Small intestine (tissue), 7 donors: ENCODE results near the gene KIF16B. TPM values are rescaled to one million over a fixed set of nuclear protein-coding genes. Genes with fewer than 3 reads are reported as not detected.

Experiments
- DNase-seq, 2 donors: peaks; one replicate each; pipeline versions ENCODE4 v3.0.0 to v3.0.0-alpha.2; 2013
- FAIRE-seq: peaks from 2 replicates; lab custom pipeline; 2012; peaks lifted over from hg19 to GRCh38; lab: Jason Lieb, UNC
- H3K27ac ChIP-seq, 3 donors: one replicate each; pipeline ENCODE4 v1.5.1; 2013; ENCODE audit warnings: low read length in 2 of 3, mild to moderate bottlenecking in 2 of 3, control low read depth in 1 of 3, inconsistent platforms in 1 of 3, low read depth in 1 of 3, moderate library complexity in 1 of 3
- H3K27me3 ChIP-seq, 3 donors: one replicate each; pipeline ENCODE4 v1.6.1; 2013; ENCODE audit warnings: low read length in 3 of 3, inconsistent platforms in 1 of 3; ENCODE audit not compliant: control insufficient read depth in 3 of 3, insufficient read depth in 3 of 3
- H3K36me3 ChIP-seq, 3 donors: one replicate each; pipeline ENCODE4 v1.6.1; 2013; ENCODE audit warnings: low read length in 3 of 3, inconsistent platforms in 1 of 3, low read depth in 1 of 3, mild to moderate bottlenecking in 1 of 3, moderate library complexity in 1 of 3; ENCODE audit not compliant: control insufficient read depth in 3 of 3, insufficient read depth in 2 of 3
- H3K4me1 ChIP-seq, 3 donors: one replicate each; pipeline ENCODE4 v1.6.1; 2013; ENCODE audit warnings: low read length in 2 of 3, inconsistent platforms in 1 of 3, low read depth in 1 of 3, mild to moderate bottlenecking in 1 of 3, moderate library complexity in 1 of 3; ENCODE audit not compliant: control insufficient read depth in 3 of 3, insufficient read depth in 2 of 3
- H3K4me3 ChIP-seq, 3 donors: one replicate each; pipeline ENCODE4 v1.5.1; 2013; ENCODE audit warnings: low read length in 3 of 3, control low read depth in 1 of 3, inconsistent platforms in 1 of 3, low read depth in 1 of 3, mild to moderate bottlenecking in 1 of 3, moderate library complexity in 1 of 3
- H3K9me3 ChIP-seq, 2 donors: one replicate each; pipeline ENCODE4 v1.6.1; 2013; ENCODE audit warnings: low read depth in 1 of 2, low read length in 1 of 2; ENCODE audit not compliant: control insufficient read depth in 2 of 2, insufficient read depth in 1 of 2
- WGBS, 3 donors: extraction: QIAGEN DNeasy Blood & Tissue Kit; methylation state at CpG; one replicate each; pipeline ENCODE4 v1.1.7; 2013; 5-methylcytosine and 5-hydroxymethylcytosine counted together
- polyA plus RNA-seq, 4 donors: library from polyadenylated mRNA; stranded (reverse) in 3 of 4; unstranded in 1 of 4; fragments of 200-250 nt in 3 of 4; fragments of 120-200 nt in 1 of 4; gene quantifications; one replicate each; pipeline versions ENCODE4 v1.2.1 to v1.2.3, GENCODE V29; 2013
- donor health status: healthy with polysubstance abuse.
- donor health status: control.
- donor health status: control.
- donor health status: Bipolar disorder and iron deficiency.
- donor health status: healthy.

KIF16B gene
- polyA plus RNA-seq, 4 donors, result 12.4 to 46.7 (median 28.0) TPM

- Histone ChIP-seq H3K4me3 (no peak overlapping the region), H3K4me1 (no peaks in the 10 kb centered on the region), H3K36me3 (peaks cover 8 to 22% (median 22%) of the 10 kb centered on the region in 3 donors), H3K9me3 (no peaks in the 10 kb centered on the region), H3K27me3 (no peaks in the 10 kb centered on the region), H3K27ac (no peak overlapping the region)
- DNase-seq (no peak), FAIRE-seq (no peak)
- WGBS, 3 donors, result 81 to 97% (median 93%) methylated on average over 8 of the region's 8 CpGs
These were observed 67.4 kb downstream of the KIF16B start for GRCh38 chr20:16505894-16506293.

- FAIRE-seq, result no peak
- WGBS, 3 donors, result 78 to 88% (median 86%) methylated on average over 2 of the region's 2 CpGs
These were observed 71.9 kb downstream of the KIF16B start for GRCh38 chr20:16501301-16501700.

GRCh38 chr20:16500197-16500596 is 73.1 kb downstream of the KIF16B start:
- Histone ChIP-seq H3K36me3 (peaks cover 2 to 19% (median 15%) of the 10 kb centered on the region in 3 donors), H3K27me3 (no peaks in the 10 kb centered on the region), H3K27ac (no peak overlapping the region), H3K4me1 (no peaks in the 10 kb centered on the region), H3K4me3 (no peak overlapping the region), H3K9me3 (no peaks in the 10 kb centered on the region)
- DNase-seq, result no peak
- FAIRE-seq, result no peak
- 91 to 94% (median 93%) methylated on average over 3 of the region's 3 CpGs for WGBS, 3 donors

More at GRCh38 chr20:16501301-16501700, 71.9 kb downstream of the KIF16B start:
- peaks cover 2 to 21% (median 15%) of the 10 kb centered on the region in 3 donors for H3K36me3 ChIP-seq
- no peaks in the 10 kb centered on the region for H3K27me3 ChIP-seq
- no peak overlapping the region for H3K4me3 ChIP-seq
- DNase-seq, result no peak
- H3K27ac ChIP-seq, result no peak overlapping the region
- no peaks in the 10 kb centered on the region for H3K9me3 ChIP-seq
- no peaks in the 10 kb centered on the region for H3K4me1 ChIP-seq

GRCh38 chr20:16498526-16499253 is 74.6 kb downstream of the KIF16B start:
- Histone ChIP-seq H3K4me1 (no peaks in the 10 kb centered on the region), H3K36me3 (peaks cover under 1 to 13% (median 12%) of the 10 kb centered on the region in 3 donors), H3K4me3 (no peak overlapping the region), H3K27me3 (no peaks in the 10 kb centered on the region), H3K27ac (no peak overlapping the region), H3K9me3 (no peaks in the 10 kb centered on the region)
- FAIRE-seq, result no peak
- WGBS, 3 donors, result 90 to 92% (median 90%) methylated on average over 10 of the region's 10 CpGs
- no peak for DNase-seq

GRCh38 chr20:16497896-16498295 is 75.4 kb downstream of the KIF16B start:
- peaks cover 0 to 11% (median 10%) of the 10 kb centered on the region in 3 donors for H3K36me3 ChIP-seq
- no peaks in the 10 kb centered on the region for H3K27me3 ChIP-seq
- no peaks in the 10 kb centered on the region for H3K9me3 ChIP-seq
- no peak for DNase-seq
- no peak for FAIRE-seq
- no peak overlapping the region for H3K4me3 ChIP-seq
- 90 to 93% (median 91%) methylated on average over 6 of the region's 6 CpGs for WGBS, 3 donors
- no peaks in the 10 kb centered on the region for H3K4me1 ChIP-seq
- no peak overlapping the region for H3K27ac ChIP-seq

- H3K27me3 ChIP-seq, result no peaks in the 10 kb centered on the region
- peaks cover 0 to 17% (median 16%) of the 10 kb centered on the region in 3 donors for H3K36me3 ChIP-seq
- DNase-seq (no peak), FAIRE-seq (peak; percentile 26)
- H3K4me1 ChIP-seq, result peaks cover 0 to 12% (median 0%) of the 10 kb centered on the region in 3 donors
- H3K9me3 ChIP-seq, result no peaks in the 10 kb centered on the region
- H3K27ac ChIP-seq, result no peak overlapping the region
- H3K4me3 ChIP-seq, result no peak overlapping the region
- WGBS, 3 donors, result 93 to 100% (median 96%) methylated on average over 1 of the region's 1 CpG
These were observed 79.8 kb downstream of the KIF16B start for GRCh38 chr20:16493486-16493885.

- peaks cover 0 to 19% (median 8%) of the 10 kb centered on the region in 3 donors for H3K36me3 ChIP-seq
- DNase-seq (peak in 1 of 2 donors; percentile 54), FAIRE-seq (no peak)
- no peaks in the 10 kb centered on the region for H3K9me3 ChIP-seq
- H3K27ac ChIP-seq, result peak overlapping the region in 1 of 3 donors; percentile 25
- H3K4me1 ChIP-seq, result peaks cover 0 to 12% (median 0%) of the 10 kb centered on the region in 3 donors
- H3K27me3 ChIP-seq, result no peaks in the 10 kb centered on the region
- H3K4me3 ChIP-seq, result no peak overlapping the region
- WGBS, 3 donors, result 74 to 84% (median 74%) methylated on average over 7 of the region's 7 CpGs
These were observed 81.8 kb downstream of the KIF16B start for GRCh38 chr20:16491294-16491905.

- Histone ChIP-seq H3K4me3 (no peak overlapping the region), H3K36me3 (peaks cover 0 to 17% (median 8%) of the 10 kb centered on the region in 3 donors), H3K27me3 (no peaks in the 10 kb centered on the region), H3K27ac (peak overlapping the region in 1 of 3 donors; percentile 25), H3K9me3 (no peaks in the 10 kb centered on the region), H3K4me1 (peaks cover 0 to 12% (median 0%) of the 10 kb centered on the region in 3 donors)
- DNase-seq, result peak in 1 of 2 donors; percentile 12
- FAIRE-seq, result no peak
- 89 to 97% (median 95%) methylated on average over 3 of the region's 3 CpGs for WGBS, 3 donors
These were observed 82.6 kb downstream of the KIF16B start for GRCh38 chr20:16490696-16491095.
